Measurements from ENCODE around the gene COX14. TPM values are rescaled to one million over a fixed set of nuclear protein-coding genes. Genes with fewer than 3 reads are reported as not detected.

The COX14 gene
- total and polyA plus RNA-seq, 4 donors = 26.7 to 172 (median 53.5) TPM

DNA sequence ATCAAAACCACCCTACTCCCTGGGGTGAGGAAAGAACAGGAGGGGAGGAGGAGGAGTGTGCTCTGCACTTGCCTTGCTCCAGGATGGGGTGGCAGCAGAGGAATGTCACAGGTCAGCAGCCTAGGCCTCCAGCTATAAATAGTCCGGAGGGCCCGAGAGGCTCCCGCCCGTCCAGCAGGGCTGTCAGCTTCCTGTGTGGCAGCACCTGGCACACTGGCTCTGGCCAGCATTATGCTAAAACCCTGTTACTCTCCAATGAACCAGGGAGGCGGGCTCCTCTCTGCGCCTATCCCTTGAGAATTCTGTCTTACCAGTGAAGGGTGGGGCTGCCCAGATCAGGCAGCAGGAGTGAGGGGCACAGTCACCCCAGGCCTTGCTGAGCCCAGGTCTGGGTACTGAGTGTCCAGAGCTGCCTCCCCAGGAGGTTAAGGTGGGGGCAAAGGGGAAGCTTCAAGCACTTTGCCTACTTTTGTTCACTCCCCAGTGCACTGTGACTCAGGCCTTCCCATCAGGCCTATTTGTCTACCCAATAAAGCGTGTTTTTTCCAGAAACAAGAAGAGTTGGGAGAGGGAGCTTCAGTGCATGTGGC is 1.2 kb upstream of the COX14 start:
- WGBS = 13% methylated on average over 7 of the region's 7 CpGs
- Histone ChIP-seq H3K4me1 (ENCODE audit: control insufficient read depth in 4 of 4, insufficient read depth in 4 of 4, low read length in 3 of 4) (peaks cover 22 to 63% (median 47%) of the 10 kb centered on the region in 4 donors), H3K9ac (ENCODE audit: low read depth in 1 of 2, low read length in 2 of 2) (peak overlapping the region; percentile 40 to 48), H3K4me3 (ENCODE audit: low read depth in 1 of 3, low read length in 3 of 3) (peak overlapping the region in 2 of 3 donors; percentile 22 to 31), H3K36me3 (ENCODE audit: control insufficient read depth in 4 of 4, insufficient read depth in 3 of 4, low read depth in 1 of 4, low read length in 3 of 4) (peaks cover 0 to 8% (median 4%) of the 10 kb centered on the region in 4 donors), H3K27me3 (ENCODE audit: control insufficient read depth in 4 of 4, insufficient read depth in 4 of 4, low read length in 3 of 4) (no peaks in the 10 kb centered on the region), H3K9me3 (ENCODE audit: control insufficient read depth in 4 of 4, low read length in 3 of 4) (no peaks in the 10 kb centered on the region), H3K27ac (ENCODE audit: low read depth in 1 of 2, low read length in 2 of 2) (peak overlapping the region; percentile 87 to 95)
- TF ChIP-seq EGR1 (IDR thresholded peaks at IDR 0.05; ENCODE audit: low read depth in 2 of 2) (no peak), JUND (IDR thresholded peaks at IDR 0.05) (no peak), SP1 (IDR thresholded peaks at IDR 0.05) (no peak), NR2F2 (IDR thresholded peaks at IDR 0.05) (peak; percentile 29), FOXA2 (IDR thresholded peaks at IDR 0.05) (no peak), HNF4G (IDR thresholded peaks at IDR 0.05) (no peak), RXRA (IDR thresholded peaks at IDR 0.05) (peak in 1 of 2 donors; percentile 4), TAF1 (conservative IDR thresholded peaks at IDR 0.05) (peak; percentile 62), GABPA (IDR thresholded peaks at IDR 0.05 in 1 of 2, conservative IDR thresholded peaks at IDR 0.05 in 1 of 2) (peak in 1 of 2 donors; percentile 7)
- TF ChIP-seq, protein P1, sequence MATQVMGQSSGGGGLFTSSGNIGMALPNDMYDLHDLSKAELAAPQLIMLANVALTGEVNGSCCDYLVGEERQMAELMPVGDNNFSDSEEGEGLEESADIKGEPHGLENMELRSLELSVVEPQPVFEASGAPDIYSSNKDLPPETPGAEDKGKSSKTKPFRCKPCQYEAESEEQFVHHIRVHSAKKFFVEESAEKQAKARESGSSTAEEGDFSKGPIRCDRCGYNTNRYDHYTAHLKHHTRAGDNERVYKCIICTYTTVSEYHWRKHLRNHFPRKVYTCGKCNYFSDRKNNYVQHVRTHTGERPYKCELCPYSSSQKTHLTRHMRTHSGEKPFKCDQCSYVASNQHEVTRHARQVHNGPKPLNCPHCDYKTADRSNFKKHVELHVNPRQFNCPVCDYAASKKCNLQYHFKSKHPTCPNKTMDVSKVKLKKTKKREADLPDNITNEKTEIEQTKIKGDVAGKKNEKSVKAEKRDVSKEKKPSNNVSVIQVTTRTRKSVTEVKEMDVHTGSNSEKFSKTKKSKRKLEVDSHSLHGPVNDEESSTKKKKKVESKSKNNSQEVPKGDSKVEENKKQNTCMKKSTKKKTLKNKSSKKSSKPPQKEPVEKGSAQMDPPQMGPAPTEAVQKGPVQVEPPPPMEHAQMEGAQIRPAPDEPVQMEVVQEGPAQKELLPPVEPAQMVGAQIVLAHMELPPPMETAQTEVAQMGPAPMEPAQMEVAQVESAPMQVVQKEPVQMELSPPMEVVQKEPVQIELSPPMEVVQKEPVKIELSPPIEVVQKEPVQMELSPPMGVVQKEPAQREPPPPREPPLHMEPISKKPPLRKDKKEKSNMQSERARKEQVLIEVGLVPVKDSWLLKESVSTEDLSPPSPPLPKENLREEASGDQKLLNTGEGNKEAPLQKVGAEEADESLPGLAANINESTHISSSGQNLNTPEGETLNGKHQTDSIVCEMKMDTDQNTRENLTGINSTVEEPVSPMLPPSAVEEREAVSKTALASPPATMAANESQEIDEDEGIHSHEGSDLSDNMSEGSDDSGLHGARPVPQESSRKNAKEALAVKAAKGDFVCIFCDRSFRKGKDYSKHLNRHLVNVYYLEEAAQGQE (IDR thresholded peaks at IDR 0.05) = no peak
- TF ChIP-seq, protein P2, sequence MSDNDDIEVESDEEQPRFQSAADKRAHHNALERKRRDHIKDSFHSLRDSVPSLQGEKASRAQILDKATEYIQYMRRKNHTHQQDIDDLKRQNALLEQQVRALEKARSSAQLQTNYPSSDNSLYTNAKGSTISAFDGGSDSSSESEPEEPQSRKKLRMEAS (IDR thresholded peaks at IDR 0.05) = no peak
- TF ChIP-seq, protein P3, sequence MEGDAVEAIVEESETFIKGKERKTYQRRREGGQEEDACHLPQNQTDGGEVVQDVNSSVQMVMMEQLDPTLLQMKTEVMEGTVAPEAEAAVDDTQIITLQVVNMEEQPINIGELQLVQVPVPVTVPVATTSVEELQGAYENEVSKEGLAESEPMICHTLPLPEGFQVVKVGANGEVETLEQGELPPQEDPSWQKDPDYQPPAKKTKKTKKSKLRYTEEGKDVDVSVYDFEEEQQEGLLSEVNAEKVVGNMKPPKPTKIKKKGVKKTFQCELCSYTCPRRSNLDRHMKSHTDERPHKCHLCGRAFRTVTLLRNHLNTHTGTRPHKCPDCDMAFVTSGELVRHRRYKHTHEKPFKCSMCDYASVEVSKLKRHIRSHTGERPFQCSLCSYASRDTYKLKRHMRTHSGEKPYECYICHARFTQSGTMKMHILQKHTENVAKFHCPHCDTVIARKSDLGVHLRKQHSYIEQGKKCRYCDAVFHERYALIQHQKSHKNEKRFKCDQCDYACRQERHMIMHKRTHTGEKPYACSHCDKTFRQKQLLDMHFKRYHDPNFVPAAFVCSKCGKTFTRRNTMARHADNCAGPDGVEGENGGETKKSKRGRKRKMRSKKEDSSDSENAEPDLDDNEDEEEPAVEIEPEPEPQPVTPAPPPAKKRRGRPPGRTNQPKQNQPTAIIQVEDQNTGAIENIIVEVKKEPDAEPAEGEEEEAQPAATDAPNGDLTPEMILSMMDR (IDR thresholded peaks at IDR 0.05; ENCODE audit: low read depth, low read length, missing input control) = peak; percentile 2
- DNase-seq (ENCODE audit: low spot score) = peak; percentile 50

DNA sequence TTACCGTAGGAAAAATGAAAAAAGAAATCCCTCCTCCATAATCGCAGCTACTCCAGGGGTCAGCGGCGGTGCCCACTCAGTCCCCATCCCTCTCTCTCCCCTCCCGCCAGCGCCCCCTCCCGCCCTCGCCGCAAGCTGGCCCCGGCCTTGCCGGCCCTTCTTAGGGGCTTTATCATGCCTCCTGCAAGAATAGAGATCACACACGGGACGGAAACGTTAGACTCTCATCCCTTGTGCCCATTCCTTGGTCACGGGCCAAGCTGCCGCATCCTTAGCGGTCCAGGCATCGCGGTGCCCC is 692 bp upstream of the COX14 start:
- peaks cover 22 to 58% (median 44%) of the 10 kb centered on the region in 4 donors for H3K4me1 ChIP-seq (ENCODE audit: control insufficient read depth in 4 of 4, insufficient read depth in 4 of 4, low read length in 3 of 4)

More for the DNA sequence above, 692 bp upstream of the COX14 start:
- no peak for TF ChIP-seq RAD21 (IDR thresholded peaks at IDR 0.05)
- TF ChIP-seq FOXA2 (IDR thresholded peaks at IDR 0.05) = no peak
- TF ChIP-seq EGR1 (IDR thresholded peaks at IDR 0.05; ENCODE audit: low read depth in 2 of 2) = no peak
- no peaks in the 10 kb centered on the region for H3K9me3 ChIP-seq (ENCODE audit: control insufficient read depth in 4 of 4, low read length in 3 of 4)
- peak overlapping the region; percentile 87 to 95 for H3K27ac ChIP-seq (ENCODE audit: low read depth in 1 of 2, low read length in 2 of 2)
- 17% methylated on average over 19 of the region's 19 CpGs for WGBS
- peaks cover 1 to 9% (median 5%) of the 10 kb centered on the region in 4 donors for H3K36me3 ChIP-seq (ENCODE audit: control insufficient read depth in 4 of 4, insufficient read depth in 3 of 4, low read depth in 1 of 4, low read length in 3 of 4)
- no peaks in the 10 kb centered on the region for H3K27me3 ChIP-seq (ENCODE audit: control insufficient read depth in 4 of 4, insufficient read depth in 4 of 4, low read length in 3 of 4)
- H3K4me3 ChIP-seq (ENCODE audit: low read depth in 1 of 3, low read length in 3 of 3) = peak overlapping the region in 1 of 3 donors; percentile 22
- DNase-seq (ENCODE audit: low spot score) = no peak
- no peak overlapping the region for H3K9ac ChIP-seq (ENCODE audit: low read depth in 1 of 2, low read length in 2 of 2)

Data from liver (tissue), 9 donors.